ENCODE measurements around the gene SF3B4. TPM values are rescaled to one million over a fixed set of nuclear protein-coding genes. Genes with fewer than 3 reads are reported as not detected.

SF3B4 gene
- total and polyA plus RNA-seq, 4 donors, result 6.3 to 16.6 (median 12.5) TPM

DNA sequence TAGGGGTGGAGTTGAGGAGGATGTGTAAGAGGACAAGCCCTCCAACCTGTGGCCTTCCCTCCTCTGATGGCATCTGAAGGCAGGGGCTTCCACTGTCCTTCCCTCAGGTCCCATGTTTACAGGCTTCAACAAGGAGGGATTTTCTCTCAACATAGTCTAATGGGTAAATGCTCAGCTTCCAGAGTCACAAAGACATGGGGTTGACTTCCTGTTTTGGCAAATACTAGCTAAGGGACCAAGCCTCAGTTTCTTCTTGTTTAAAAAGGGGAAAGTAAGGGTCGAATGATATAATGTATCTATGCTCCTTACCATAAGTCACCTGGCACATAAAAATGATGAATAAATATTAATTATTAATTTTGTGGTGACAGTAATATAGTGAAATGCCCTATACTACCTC is 13.1 kb downstream of the SF3B4 start:
- Histone ChIP-seq H3K27me3 (ENCODE audit: control insufficient read depth in 4 of 4, insufficient read depth in 4 of 4, low read length in 3 of 4) (no peaks in the 10 kb centered on the region), H3K4me1 (ENCODE audit: control insufficient read depth in 4 of 4, insufficient read depth in 4 of 4, low read length in 3 of 4) (no peaks in the 10 kb centered on the region), H3K27ac (ENCODE audit: low read depth in 1 of 2, low read length in 2 of 2) (no peak overlapping the region), H3K9ac (ENCODE audit: low read depth in 1 of 2, low read length in 2 of 2) (no peak overlapping the region), H3K36me3 (ENCODE audit: control insufficient read depth in 4 of 4, insufficient read depth in 3 of 4, low read depth in 1 of 4, low read length in 3 of 4) (no peaks in the 10 kb centered on the region), H3K9me3 (ENCODE audit: control insufficient read depth in 4 of 4, low read length in 3 of 4) (no peaks in the 10 kb centered on the region), H3K4me3 (ENCODE audit: low read depth in 1 of 3, low read length in 3 of 3) (no peak overlapping the region)
- DNase-seq (ENCODE audit: low spot score), result no peak
- 81% methylated on average over 1 of the region's 1 CpG for WGBS
- no peak for TF ChIP-seq YY1 (IDR thresholded peaks at IDR 0.05)
- TF ChIP-seq NR2F2 (IDR thresholded peaks at IDR 0.05), result no peak
- no peak for TF ChIP-seq ATF3 (IDR thresholded peaks at IDR 0.05)
- TF ChIP-seq, protein P1, sequence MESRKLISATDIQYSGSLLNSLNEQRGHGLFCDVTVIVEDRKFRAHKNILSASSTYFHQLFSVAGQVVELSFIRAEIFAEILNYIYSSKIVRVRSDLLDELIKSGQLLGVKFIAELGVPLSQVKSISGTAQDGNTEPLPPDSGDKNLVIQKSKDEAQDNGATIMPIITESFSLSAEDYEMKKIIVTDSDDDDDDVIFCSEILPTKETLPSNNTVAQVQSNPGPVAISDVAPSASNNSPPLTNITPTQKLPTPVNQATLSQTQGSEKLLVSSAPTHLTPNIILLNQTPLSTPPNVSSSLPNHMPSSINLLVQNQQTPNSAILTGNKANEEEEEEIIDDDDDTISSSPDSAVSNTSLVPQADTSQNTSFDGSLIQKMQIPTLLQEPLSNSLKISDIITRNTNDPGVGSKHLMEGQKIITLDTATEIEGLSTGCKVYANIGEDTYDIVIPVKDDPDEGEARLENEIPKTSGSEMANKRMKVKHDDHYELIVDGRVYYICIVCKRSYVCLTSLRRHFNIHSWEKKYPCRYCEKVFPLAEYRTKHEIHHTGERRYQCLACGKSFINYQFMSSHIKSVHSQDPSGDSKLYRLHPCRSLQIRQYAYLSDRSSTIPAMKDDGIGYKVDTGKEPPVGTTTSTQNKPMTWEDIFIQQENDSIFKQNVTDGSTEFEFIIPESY (IDR thresholded peaks at IDR 0.05), result no peak

DNA sequence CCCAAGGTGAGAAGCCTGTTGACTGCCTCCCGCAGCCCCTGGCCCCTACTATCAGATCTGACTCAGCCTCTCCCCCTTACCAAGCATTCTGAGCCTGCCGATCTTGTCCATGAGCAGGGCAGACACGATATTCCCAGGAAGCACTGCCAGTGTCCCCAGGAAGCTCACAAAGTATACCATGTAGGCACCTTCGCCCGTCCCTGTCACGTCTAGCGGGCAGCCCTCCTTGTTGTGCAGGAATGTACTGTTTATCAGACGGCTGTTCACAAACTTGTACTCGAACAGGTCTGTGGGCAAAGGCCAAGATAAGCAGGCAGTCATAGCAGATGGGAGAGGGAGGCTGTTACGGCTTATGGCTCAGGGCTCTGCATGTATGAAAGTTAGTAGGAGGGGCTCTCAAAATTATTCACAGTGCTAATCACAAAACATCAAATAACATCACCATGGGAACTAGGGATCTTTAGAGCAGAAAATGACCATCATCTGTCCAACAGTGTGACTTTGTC is 21.0 kb downstream of the SF3B4 start:
- Histone ChIP-seq H3K27ac (ENCODE audit: low read depth in 1 of 2, low read length in 2 of 2) (no peak overlapping the region), H3K27me3 (ENCODE audit: control insufficient read depth in 4 of 4, insufficient read depth in 4 of 4, low read length in 3 of 4) (no peaks in the 10 kb centered on the region), H3K4me1 (ENCODE audit: control insufficient read depth in 4 of 4, insufficient read depth in 4 of 4, low read length in 3 of 4) (no peaks in the 10 kb centered on the region), H3K9ac (ENCODE audit: low read depth in 1 of 2, low read length in 2 of 2) (no peak overlapping the region), H3K36me3 (ENCODE audit: control insufficient read depth in 4 of 4, insufficient read depth in 3 of 4, low read depth in 1 of 4, low read length in 3 of 4) (no peaks in the 10 kb centered on the region), H3K4me3 (ENCODE audit: low read depth in 1 of 3, low read length in 3 of 3) (no peak overlapping the region), H3K9me3 (ENCODE audit: control insufficient read depth in 4 of 4, low read length in 3 of 4) (no peaks in the 10 kb centered on the region)
- WGBS, result 65% methylated on average over 10 of the region's 10 CpGs
- DNase-seq (ENCODE audit: low spot score), result no peak
- TF ChIP-seq RAD21 (IDR thresholded peaks at IDR 0.05) (no peak), FOXA1 (IDR thresholded peaks at IDR 0.05) (no peak), RXRA (IDR thresholded peaks at IDR 0.05) (no peak), CTCF (IDR thresholded peaks at IDR 0.05; ENCODE audit: low read depth, low read length, missing input control) (no peak), MAX (IDR thresholded peaks at IDR 0.05) (no peak), JUND (IDR thresholded peaks at IDR 0.05) (no peak), YY1 (IDR thresholded peaks at IDR 0.05) (no peak), HNF4G (IDR thresholded peaks at IDR 0.05) (no peak), HNF4A (conservative IDR thresholded peaks at IDR 0.05) (no peak), ATF3 (IDR thresholded peaks at IDR 0.05) (no peak), EGR1 (IDR thresholded peaks at IDR 0.05; ENCODE audit: low read depth in 2 of 2) (no peak), SP1 (IDR thresholded peaks at IDR 0.05) (no peak), NR2F2 (IDR thresholded peaks at IDR 0.05) (no peak)
- TF ChIP-seq, protein P2, sequence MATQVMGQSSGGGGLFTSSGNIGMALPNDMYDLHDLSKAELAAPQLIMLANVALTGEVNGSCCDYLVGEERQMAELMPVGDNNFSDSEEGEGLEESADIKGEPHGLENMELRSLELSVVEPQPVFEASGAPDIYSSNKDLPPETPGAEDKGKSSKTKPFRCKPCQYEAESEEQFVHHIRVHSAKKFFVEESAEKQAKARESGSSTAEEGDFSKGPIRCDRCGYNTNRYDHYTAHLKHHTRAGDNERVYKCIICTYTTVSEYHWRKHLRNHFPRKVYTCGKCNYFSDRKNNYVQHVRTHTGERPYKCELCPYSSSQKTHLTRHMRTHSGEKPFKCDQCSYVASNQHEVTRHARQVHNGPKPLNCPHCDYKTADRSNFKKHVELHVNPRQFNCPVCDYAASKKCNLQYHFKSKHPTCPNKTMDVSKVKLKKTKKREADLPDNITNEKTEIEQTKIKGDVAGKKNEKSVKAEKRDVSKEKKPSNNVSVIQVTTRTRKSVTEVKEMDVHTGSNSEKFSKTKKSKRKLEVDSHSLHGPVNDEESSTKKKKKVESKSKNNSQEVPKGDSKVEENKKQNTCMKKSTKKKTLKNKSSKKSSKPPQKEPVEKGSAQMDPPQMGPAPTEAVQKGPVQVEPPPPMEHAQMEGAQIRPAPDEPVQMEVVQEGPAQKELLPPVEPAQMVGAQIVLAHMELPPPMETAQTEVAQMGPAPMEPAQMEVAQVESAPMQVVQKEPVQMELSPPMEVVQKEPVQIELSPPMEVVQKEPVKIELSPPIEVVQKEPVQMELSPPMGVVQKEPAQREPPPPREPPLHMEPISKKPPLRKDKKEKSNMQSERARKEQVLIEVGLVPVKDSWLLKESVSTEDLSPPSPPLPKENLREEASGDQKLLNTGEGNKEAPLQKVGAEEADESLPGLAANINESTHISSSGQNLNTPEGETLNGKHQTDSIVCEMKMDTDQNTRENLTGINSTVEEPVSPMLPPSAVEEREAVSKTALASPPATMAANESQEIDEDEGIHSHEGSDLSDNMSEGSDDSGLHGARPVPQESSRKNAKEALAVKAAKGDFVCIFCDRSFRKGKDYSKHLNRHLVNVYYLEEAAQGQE (IDR thresholded peaks at IDR 0.05), result no peak
- TF ChIP-seq, protein P1 (IDR thresholded peaks at IDR 0.05), result no peak

Measured in liver (tissue), 9 donors.